ENCODE results near the gene SLC37A2. TPM values are rescaled to one million over a fixed set of nuclear protein-coding genes. Genes with fewer than 3 reads are reported as not detected.

Gene SLC37A2
- polyA plus RNA-seq, 1 donor (not counting 4 experiments of a cell fraction or from before 2014, with no cell fraction given), result 21.0 TPM

- dilution Hi-C loops (cut with MboI; ENCODE audit: extremely low pct_ligation_motif_present, low sequenced_read_pairs), result no loop called here
- peak; percentile 81 for FAIRE-seq
Observed at GRCh38 chr11:125069796-125070195, 6.7 kb downstream of the SLC37A2 start.

GRCh38 chr11:125070699-125071254 lies 7.7 kb downstream of the SLC37A2 start:
- H2AFZ ChIP-seq (ENCODE audit: control insufficient read depth, low read length), result peak overlapping the region; percentile 44
- FAIRE-seq (peak; percentile 81), DNase-seq (ENCODE audit: low read depth, low spot score) (peak; percentile 45)
- no peaks in the 10 kb centered on the region for H4K20me1 ChIP-seq (ENCODE audit: control insufficient read depth, extremely low read depth, insufficient read depth, low read length)
- no peak for TF ChIP-seq EZH2 (IDR thresholded peaks at IDR 0.05; ENCODE audit: low read length)
- TF ChIP-seq, protein P1, sequence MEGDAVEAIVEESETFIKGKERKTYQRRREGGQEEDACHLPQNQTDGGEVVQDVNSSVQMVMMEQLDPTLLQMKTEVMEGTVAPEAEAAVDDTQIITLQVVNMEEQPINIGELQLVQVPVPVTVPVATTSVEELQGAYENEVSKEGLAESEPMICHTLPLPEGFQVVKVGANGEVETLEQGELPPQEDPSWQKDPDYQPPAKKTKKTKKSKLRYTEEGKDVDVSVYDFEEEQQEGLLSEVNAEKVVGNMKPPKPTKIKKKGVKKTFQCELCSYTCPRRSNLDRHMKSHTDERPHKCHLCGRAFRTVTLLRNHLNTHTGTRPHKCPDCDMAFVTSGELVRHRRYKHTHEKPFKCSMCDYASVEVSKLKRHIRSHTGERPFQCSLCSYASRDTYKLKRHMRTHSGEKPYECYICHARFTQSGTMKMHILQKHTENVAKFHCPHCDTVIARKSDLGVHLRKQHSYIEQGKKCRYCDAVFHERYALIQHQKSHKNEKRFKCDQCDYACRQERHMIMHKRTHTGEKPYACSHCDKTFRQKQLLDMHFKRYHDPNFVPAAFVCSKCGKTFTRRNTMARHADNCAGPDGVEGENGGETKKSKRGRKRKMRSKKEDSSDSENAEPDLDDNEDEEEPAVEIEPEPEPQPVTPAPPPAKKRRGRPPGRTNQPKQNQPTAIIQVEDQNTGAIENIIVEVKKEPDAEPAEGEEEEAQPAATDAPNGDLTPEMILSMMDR (optimal IDR thresholded peaks at IDR 0.05 in 1 of 3, IDR thresholded peaks at IDR 0.05 in 1 of 3, conservative IDR thresholded peaks at IDR 0.05 in 1 of 3; ENCODE audit: extremely low read depth in 1 of 3, insufficient read depth in 2 of 3, low read length in 3 of 3), result no peak
- H3K36me3 ChIP-seq (ENCODE audit: control insufficient read depth in 2 of 2, extremely low read depth in 1 of 2, insufficient read depth in 2 of 2, low read length in 2 of 2), result no peaks in the 10 kb centered on the region
- no peaks in the 10 kb centered on the region for H3K9me3 ChIP-seq (ENCODE audit: control insufficient read depth, low read depth, low read length)
- H3K27ac ChIP-seq (ENCODE audit: control insufficient read depth, insufficient read depth, low read length), result peak overlapping the region; percentile 62
- no peaks in the 10 kb centered on the region for H3K9me1 ChIP-seq (ENCODE audit: control insufficient read depth, extremely low read depth, insufficient read depth, low read length)
- H3K4me1 ChIP-seq (ENCODE audit: control insufficient read depth, extremely low read depth, insufficient read depth, low read length), result peaks cover 29% of the 10 kb centered on the region
- dilution Hi-C loops (cut with MboI; ENCODE audit: extremely low pct_ligation_motif_present, low sequenced_read_pairs), result no loop called here
- no peaks in the 10 kb centered on the region for H3K27me3 ChIP-seq (ENCODE audit: control insufficient read depth, extremely low read depth, insufficient read depth, low read length)
- peak overlapping the region; percentile 35 for H3K9ac ChIP-seq (ENCODE audit: control insufficient read depth, extremely low read depth, insufficient read depth, low read length)
- peak overlapping the region; percentile 52 for H3K4me2 ChIP-seq (ENCODE audit: control insufficient read depth, extremely low read depth, insufficient read depth, low read depth, low read length)
- H3K79me2 ChIP-seq (ENCODE audit: control insufficient read depth, insufficient read depth, low read length), result no peaks in the 10 kb centered on the region
- H3K4me3 ChIP-seq (ENCODE audit: control insufficient read depth in 2 of 3, extremely low read depth in 1 of 3, insufficient read depth in 2 of 3, low read depth in 1 of 3, low read length in 3 of 3), result no peak overlapping the region

More at GRCh38 chr11:125069796-125070195, 6.7 kb downstream of the SLC37A2 start:
- Histone ChIP-seq H3K79me2 (ENCODE audit: control insufficient read depth, insufficient read depth, low read length) (no peaks in the 10 kb centered on the region), H2AFZ (ENCODE audit: control insufficient read depth, low read length) (peak overlapping the region; percentile 66), H3K9me1 (ENCODE audit: control insufficient read depth, extremely low read depth, insufficient read depth, low read length) (no peaks in the 10 kb centered on the region), H3K4me1 (ENCODE audit: control insufficient read depth, extremely low read depth, insufficient read depth, low read length) (peaks cover 22% of the 10 kb centered on the region), H3K9ac (ENCODE audit: control insufficient read depth, extremely low read depth, insufficient read depth, low read length) (peak overlapping the region; percentile 14), H3K9me3 (ENCODE audit: control insufficient read depth, low read depth, low read length) (no peaks in the 10 kb centered on the region), H4K20me1 (ENCODE audit: control insufficient read depth, extremely low read depth, insufficient read depth, low read length) (no peaks in the 10 kb centered on the region), H3K27me3 (ENCODE audit: control insufficient read depth, extremely low read depth, insufficient read depth, low read length) (no peaks in the 10 kb centered on the region), H3K27ac (ENCODE audit: control insufficient read depth, insufficient read depth, low read length) (peak overlapping the region; percentile 62), H3K4me2 (ENCODE audit: control insufficient read depth, extremely low read depth, insufficient read depth, low read depth, low read length) (peak overlapping the region; percentile 52), H3K36me3 (ENCODE audit: control insufficient read depth in 2 of 2, extremely low read depth in 1 of 2, insufficient read depth in 2 of 2, low read length in 2 of 2) (no peaks in the 10 kb centered on the region), H3K4me3 (ENCODE audit: control insufficient read depth in 2 of 3, extremely low read depth in 1 of 3, insufficient read depth in 2 of 3, low read depth in 1 of 3, low read length in 3 of 3) (no peak overlapping the region)
- no peak for TF ChIP-seq EZH2 (IDR thresholded peaks at IDR 0.05; ENCODE audit: low read length)
- TF ChIP-seq, protein P1 (optimal IDR thresholded peaks at IDR 0.05 in 1 of 3, IDR thresholded peaks at IDR 0.05 in 1 of 3, conservative IDR thresholded peaks at IDR 0.05 in 1 of 3; ENCODE audit: extremely low read depth in 1 of 3, insufficient read depth in 2 of 3, low read length in 3 of 3), result no peak
- no peak for DNase-seq (ENCODE audit: low read depth, low spot score)

All from keratinocyte (primary cell).